ENCODE measurements around the gene FAM241A.

- TF ChIP-seq RAD21 (IDR thresholded peaks at IDR 0.05; ENCODE audit: low read depth) = no peak
- TF ChIP-seq EP300 (IDR thresholded peaks at IDR 0.05; ENCODE audit: borderline replicate concordance) = no peak
- no peak for TF ChIP-seq CREB1 (IDR thresholded peaks at IDR 0.05; ENCODE audit: low read depth)
- TF ChIP-seq FOXM1 (IDR thresholded peaks at IDR 0.05; ENCODE audit: borderline replicate concordance, low read depth) = no peak
- no peak for TF ChIP-seq ZBTB7A (IDR thresholded peaks at IDR 0.05; ENCODE audit: low read depth)
These were observed 61.2 kb downstream of the FAM241A start for GRCh38 chr4:112206431-112206830.

All from Ishikawa (cell line).